H1 (cell line): ENCODE data around the gene TUBGCP2. TPM values are rescaled to one million over a fixed set of nuclear protein-coding genes. Genes with fewer than 3 reads are reported as not detected.

Experiments used
- CTCF ChIA-PET: fragments of 300-600 bp; sonication (Branson Sonifier 250); formaldehyde crosslinking; loops from one replicate; lab custom pipeline; 2021; ENCODE audit not compliant: partially characterized antibody; lab: Charles Lee
- POLR2A ChIA-PET: fragments of 300-600 bp; sonication (Branson Sonifier 250); formaldehyde crosslinking; loops from one replicate; lab custom pipeline; 2021; ENCODE audit warnings: inconsistent platforms; ENCODE audit not compliant: partially characterized antibody; lab: Charles Lee
- DNase-seq, 2 experiments: peaks; one replicate each; pipeline versions ENCODE4 v3.0.0 to v3.0.0-alpha.2; 2010 to 2022; ENCODE audit warnings: low spot score in 2 of 2, low read depth in 1 of 2, mixed read lengths in 1 of 2
- FAIRE-seq: peaks from 2 replicates; lab custom pipeline; 2011; peaks lifted over from hg19 to GRCh38; lab: Jason Lieb, UNC
- H2AFZ ChIP-seq: 2 replicates; pipeline ENCODE4 v1.8.1; 2012; ENCODE audit warnings: low read length, inconsistent platforms
- H2AK5ac ChIP-seq: 2 replicates; pipeline ENCODE4 v1.6.1; 2013; ENCODE audit warnings: low read depth, low read length
- H2BK120ac ChIP-seq: replicated peaks from 2 replicates; pipeline ENCODE3; 2013; ENCODE audit warnings: low read depth, low read length, inconsistent platforms
- H2BK12ac ChIP-seq: 2 replicates; pipeline ENCODE4 v1.6.1; 2013; ENCODE audit warnings: low read depth, low read length
- H2BK15ac ChIP-seq: 2 replicates; pipeline ENCODE4 v1.6.1; 2013; ENCODE audit warnings: low read length
- H2BK20ac ChIP-seq: 2 replicates; pipeline ENCODE4 v1.6.1; 2013; ENCODE audit warnings: low read length
- H2BK5ac ChIP-seq: 2 replicates; pipeline ENCODE4 v1.6.1; 2013; ENCODE audit warnings: low read depth, low read length
- H3K14ac ChIP-seq: 2 replicates; pipeline ENCODE4 v1.6.1; 2013; ENCODE audit warnings: inconsistent platforms; ENCODE audit not compliant: insufficient read length
- H3K18ac ChIP-seq: 2 replicates; pipeline ENCODE4 v1.6.1; 2013; ENCODE audit warnings: low read length; ENCODE audit errors: extremely low read depth
- H3K23ac ChIP-seq: 2 replicates; pipeline ENCODE4 v1.6.1; 2013; ENCODE audit warnings: inconsistent platforms; ENCODE audit not compliant: insufficient read length
- H3K23me2 ChIP-seq: 2 replicates; pipeline ENCODE4 v1.6.1; 2013; ENCODE audit warnings: low read depth, low read length
- H3K27ac ChIP-seq: 2 replicates; pipeline ENCODE4 v1.6.1; 2011; ENCODE audit warnings: low read depth, low read length, inconsistent platforms
- H3K27me3 ChIP-seq, 4 experiments: replicated peaks in 1 of 4; 1 replicate in 1 of 4; 2 replicates in 3 of 4; pipeline versions ENCODE4 v1.6.1 to v1.8.1; 2011 to 2013; ENCODE audit warnings: low read length in 3 of 4, mild to moderate bottlenecking in 3 of 4, inconsistent platforms in 2 of 4, mixed read lengths in 2 of 4, moderate library complexity in 1 of 4; ENCODE audit not compliant: control insufficient read depth in 3 of 4, insufficient read depth in 3 of 4; ENCODE audit errors: extremely low read depth in 1 of 4
- H3K36me3 ChIP-seq, 4 experiments: 2 replicates each; pipeline versions ENCODE4 v1.6.1 to v1.8.1; 2011 to 2013; ENCODE audit warnings: mild to moderate bottlenecking in 4 of 4, low read length in 3 of 4, moderate library complexity in 2 of 4, control low read depth in 1 of 4, inconsistent platforms in 1 of 4; ENCODE audit not compliant: insufficient read depth in 4 of 4, control insufficient read depth in 2 of 4
- H3K4ac ChIP-seq: replicated peaks from 2 replicates; pipeline ENCODE3; 2013; ENCODE audit warnings: low read length, low read depth, mixed read lengths, inconsistent platforms; ENCODE audit not compliant: insufficient read length
- H3K4me1 ChIP-seq, 4 experiments: replicated peaks in 1 of 4; 1 replicate in 1 of 4; 2 replicates in 3 of 4; pipeline versions ENCODE4 v1.6.1 to v1.8.1; 2011 to 2013; ENCODE audit warnings: low read length in 3 of 4, inconsistent platforms in 2 of 4, mixed read lengths in 1 of 4; ENCODE audit not compliant: insufficient read depth in 4 of 4, control insufficient read depth in 3 of 4
- H3K4me2 ChIP-seq, 2 experiments: 2 replicates each; pipeline versions ENCODE4 v1.6.1 to v1.8.1; 2011 to 2013; ENCODE audit warnings: low read depth in 2 of 2, low read length in 2 of 2, control low read depth in 1 of 2, inconsistent platforms in 1 of 2, mild to moderate bottlenecking in 1 of 2; ENCODE audit not compliant: insufficient read depth in 1 of 2
- H3K4me3 ChIP-seq, 4 experiments: fragments of 200-600, 300-600 bp in 1 of 4; sonication (generic), shearing (Covaris generic), sonication (Bioruptor Twin) in 1 of 4; 2 replicates each; pipeline versions ENCODE4 v1.5.1 to v1.8.1; 2011 to 2016; ENCODE audit warnings: low read length in 4 of 4, low read depth in 3 of 4, control low read depth in 2 of 4, inconsistent platforms in 2 of 4, mild to moderate bottlenecking in 2 of 4, mixed read lengths in 1 of 4, moderate library complexity in 1 of 4; ENCODE audit not compliant: insufficient read depth in 2 of 4; ENCODE audit errors: extremely low read depth in 1 of 4
- H3K56ac ChIP-seq: replicated peaks from 2 replicates; pipeline ENCODE3; 2013; ENCODE audit warnings: low read depth, mild to moderate bottlenecking, mixed read lengths, low read length, inconsistent platforms; ENCODE audit not compliant: insufficient read length
- H3K79me1 ChIP-seq: 2 replicates; pipeline ENCODE4 v1.6.1; 2013; ENCODE audit warnings: low read depth, low read length, control low read depth
- H3K79me2 ChIP-seq, 2 experiments: 2 replicates each; pipeline versions ENCODE4 v1.6.1 to v1.8.1; 2012 to 2013; ENCODE audit warnings: low read length in 2 of 2, mild to moderate bottlenecking in 2 of 2, inconsistent platforms in 1 of 2; ENCODE audit not compliant: insufficient read depth in 2 of 2, control insufficient read depth in 1 of 2
- H3K9ac ChIP-seq, 4 experiments: replicated peaks in 1 of 4; 1 replicate in 1 of 4; 2 replicates in 3 of 4; pipeline versions ENCODE4 v1.6.1 to v1.8.1; 2011 to 2013; ENCODE audit warnings: low read depth in 3 of 4, low read length in 3 of 4, control low read depth in 2 of 4, mild to moderate bottlenecking in 2 of 4, moderate library complexity in 2 of 4, inconsistent platforms in 1 of 4; ENCODE audit errors: extremely low read depth in 1 of 4
- H3K9me3 ChIP-seq, 2 experiments: 2 replicates each; pipeline versions ENCODE4 v1.6.1 to v1.8.1; 2012 to 2013; ENCODE audit warnings: mild to moderate bottlenecking in 2 of 2, moderate library complexity in 2 of 2, control low read depth in 1 of 2, inconsistent platforms in 1 of 2, low read depth in 1 of 2, low read length in 1 of 2, mixed read lengths in 1 of 2; ENCODE audit not compliant: insufficient read depth in 2 of 2
- H4K20me1 ChIP-seq, 2 experiments: replicated peaks in 1 of 2; 2 replicates each; pipeline versions ENCODE3 to v1.8.1; 2011 to 2013; ENCODE audit warnings: inconsistent platforms in 2 of 2, low read length in 2 of 2, mild to moderate bottlenecking in 1 of 2; ENCODE audit not compliant: insufficient read depth in 2 of 2, control insufficient read depth in 1 of 2
- H4K5ac ChIP-seq: 2 replicates; pipeline ENCODE4 v1.6.1; 2013; ENCODE audit warnings: low read length, low read depth, mixed read lengths, inconsistent platforms; ENCODE audit not compliant: insufficient read length
- H4K8ac ChIP-seq: 2 replicates; pipeline ENCODE4 v1.8.0; 2013; ENCODE audit warnings: mild to moderate bottlenecking, moderate library complexity, low read length, inconsistent platforms; ENCODE audit not compliant: insufficient read depth; ENCODE audit errors: extremely low read depth
- H4K91ac ChIP-seq: replicated peaks from 2 replicates; pipeline ENCODE3; 2013; ENCODE audit warnings: low read length, mixed read lengths, inconsistent platforms; ENCODE audit not compliant: insufficient read length
- CBX5 ChIP-seq: fragments of 300-800, 300-1000 bp; sonication (generic); IDR thresholded peaks from 2 replicates; pipeline ENCODE4 v1.7.1; 2016; ENCODE audit warnings: antibody characterized with exemption, low read length, low read depth
- CBX8 ChIP-seq: fragments of 300-800, 300-1000 bp; sonication (generic); IDR thresholded peaks from 2 replicates; pipeline ENCODE4 v1.7.1; 2016; ENCODE audit warnings: low read depth, low read length, borderline replicate concordance
- CREB1 ChIP-seq: IDR thresholded peaks from 2 replicates; pipeline ENCODE4 v1.6.1; 2012; ENCODE audit warnings: inconsistent platforms
- EP300 ChIP-seq, 2 experiments: IDR thresholded peaks; 1 replicate in 1 of 2; 2 replicates in 1 of 2; pipeline ENCODE4 v1.6.1; 2011 to 2012; ENCODE audit warnings: low read depth in 2 of 2, low read length in 2 of 2, mild to moderate bottlenecking in 2 of 2, borderline replicate concordance in 1 of 2, inconsistent platforms in 1 of 2, moderate library complexity in 1 of 2
- MAFK ChIP-seq: IDR thresholded peaks from 2 replicates; pipeline ENCODE4 v1.6.1; 2012; ENCODE audit warnings: low read depth, mild to moderate bottlenecking, improper control_type of control experiment, low read length
- POU5F1 ChIP-seq: IDR thresholded peaks from 2 replicates; pipeline ENCODE4 v1.6.1; 2011; ENCODE audit warnings: low read depth, mild to moderate bottlenecking, low read length, moderate library complexity
- RBBP5 ChIP-seq: IDR thresholded peaks from 2 replicates; pipeline ENCODE4 v1.7.1; 2012; ENCODE audit warnings: low read depth, mild to moderate bottlenecking, inconsistent platforms, low read length, moderate library complexity, borderline replicate concordance
- SP1 ChIP-seq: IDR thresholded peaks from 2 replicates; pipeline ENCODE4 v1.6.1; 2011; ENCODE audit warnings: low read depth, low read length
- TEAD4 ChIP-seq: IDR thresholded peaks from 2 replicates; pipeline ENCODE4 v1.6.1; 2012; ENCODE audit warnings: low read depth, low read length, inconsistent platforms, mixed read lengths
- YY1 ChIP-seq: IDR thresholded peaks from 2 replicates; pipeline ENCODE4 v1.6.1; 2011; ENCODE audit warnings: low read depth, mild to moderate bottlenecking, low read length
- WGBS, 2 experiments: shearing (Covaris generic) in 1 of 2; methylation state at CpG; one replicate each; pipeline versions ENCODE4 v1.1.6 to v1.1.7; 2013 to 2015; ENCODE audit warnings: low lambda C conversion rate in 2 of 2, mixed read lengths in 2 of 2, inconsistent platforms in 1 of 2, low coverage in 1 of 2, missing lambda C conversion rate in 1 of 2; ENCODE audit not compliant: insufficient replicate concordance in 2 of 2, insufficient coverage in 1 of 2, insufficient read length in 1 of 2; ENCODE audit errors: extremely low coverage in 1 of 2, missing lambda C conversion rate in 1 of 2; 5-methylcytosine and 5-hydroxymethylcytosine counted together
- polyA plus RNA-seq, 7 experiments: library from polyadenylated mRNA; depleted of rRNA in 3 of 7; stranded (reverse) in 5 of 7; unstranded in 2 of 7; fragments of >200 nt in 5 of 7; fragments of 200-250 nt in 2 of 7; gene quantifications; 1 replicate in 5 of 7; 2 replicates in 1 of 7; 4 replicates in 1 of 7; pipeline versions ENCODE4 v1.2.1 to v1.2.3, GENCODE V29; 2011 to 2013; ENCODE audit warnings: missing spikeins in 2 of 7, mixed read lengths in 2 of 7
- total RNA-seq: library from RNA; stranded (reverse); fragmentation: NEBNext Ultra II Directional; extraction: Animal tissue kit (Norgen Biotek cat#: 25700); gene quantifications from 2 replicates; pipeline ENCODE4 v1.2.1, GENCODE V29; 2021

The TUBGCP2 gene
- total and polyA plus RNA-seq, 2 of the 8 experiments (the other 6 are each of a cell fraction or from before 2014, with no cell fraction given), result 34.9 to 51.9 TPM

DNA sequence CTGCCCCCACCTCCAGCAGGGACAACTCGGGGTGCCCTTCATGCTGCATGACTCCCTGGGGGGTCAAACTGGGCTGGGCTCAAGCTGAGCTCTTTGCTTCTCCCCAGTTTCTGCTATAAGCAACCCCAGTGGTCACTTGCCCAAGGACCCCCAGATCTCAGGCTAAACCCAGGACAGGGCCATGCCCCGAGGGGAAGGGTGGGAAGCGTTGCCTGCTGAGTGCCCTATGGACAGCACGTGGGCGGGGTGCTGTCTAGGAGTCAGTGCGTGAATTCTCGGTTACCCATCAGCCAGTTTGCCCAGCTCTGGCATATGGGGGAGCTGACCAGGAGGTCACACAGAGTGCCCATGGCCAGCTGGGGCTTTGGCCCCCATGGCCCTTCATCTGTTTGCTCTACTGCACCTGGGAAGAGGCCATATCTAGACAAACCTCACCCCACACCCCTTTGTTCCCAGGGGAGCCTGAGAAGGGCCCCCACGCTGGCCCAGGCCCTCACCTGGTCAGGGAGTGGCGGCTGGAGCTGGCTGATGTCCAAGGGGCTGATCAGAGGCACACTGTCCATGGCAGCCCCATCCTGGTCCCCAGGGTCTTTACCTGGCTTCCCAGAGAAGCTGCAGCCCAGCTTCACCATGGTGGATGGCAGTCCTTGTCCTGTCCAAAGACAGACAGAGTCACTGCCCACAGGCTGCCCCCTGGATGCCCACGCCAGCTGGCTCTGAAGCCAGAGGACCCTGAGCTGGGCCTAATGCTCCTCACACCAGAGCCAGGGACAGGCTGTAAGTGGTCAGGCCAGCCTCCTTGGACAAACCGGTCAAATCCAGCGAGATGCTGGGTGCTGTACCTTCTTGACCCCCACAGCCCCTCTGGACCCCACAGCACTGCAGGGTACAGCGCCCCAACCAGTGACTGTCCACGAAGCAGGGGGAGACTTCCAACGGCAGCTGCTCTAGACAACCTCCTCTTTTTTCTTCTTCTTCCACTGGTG is 20.0 kb upstream of the TUBGCP2 start:
- Histone ChIP-seq H3K9ac (no peak overlapping the region; a peak in 1 of 7 replicates), H2BK5ac (no peak overlapping the region), H3K79me2 (no peaks in the 10 kb centered on the region), H3K4me3 (no peak overlapping the region), H3K4me1 (peaks cover 0 to 27% (median 6%) of the 10 kb centered on the region in 4 experiments; a peak in 6 of 7 replicates), H4K8ac (no peak overlapping the region; the same call in 1 of the 2 replicates), H3K14ac (no peak overlapping the region), H2AK5ac (no peak overlapping the region), H3K18ac (no peak overlapping the region), H3K27ac (no peak overlapping the region), H3K4me2 (peak overlapping the region in 1 of 2 experiments; percentile 20; a peak in 1 of 4 replicates), H4K5ac (no peak overlapping the region), H2BK12ac (peak overlapping the region; percentile 94; the same call in 1 of the 2 replicates), H3K56ac (no peak overlapping the region), H3K23me2 (peaks cover 6% of the 10 kb centered on the region; the same call in 1 of the 2 replicates), H3K4ac (no peak overlapping the region), H3K9me3 (peaks cover 0 to 5% of the 10 kb centered on the region in 2 experiments; a peak in 1 of 4 replicates), H3K36me3 (no peaks in the 10 kb centered on the region), H3K27me3 (peaks cover 19 to 73% (median 61%) of the 10 kb centered on the region in 4 experiments), H3K79me1 (no peaks in the 10 kb centered on the region), H2AFZ (no peak overlapping the region), H4K91ac (peak overlapping the region; percentile 40), H2BK120ac (no peak overlapping the region), H2BK15ac (0 out of 2 replicates have a peak overlapping the region, but pooled peaks have one; percentile 92), H4K20me1 (peaks cover 0 to 2% of the 10 kb centered on the region in 2 experiments), H2BK20ac (0 out of 2 replicates have a peak overlapping the region, but pooled peaks have one; percentile 8), H3K23ac (no peak overlapping the region)
- ChIA-PET POLR2A (interaction anchor here (0.7 to 4.3 kb wide), 6 partner anchors 15 to 30 kb away, joined by 3 to 24 read pairs (median 8); partner anchors contain the start of genes FUOM and PRAP1), CTCF (interaction anchor here (0.5 to 5.3 kb wide), 28 partner anchors 8 to 173 kb away, joined by 3 to 57 read pairs (median 4); partner anchors contain the start of genes CALY, FUOM and PRAP1)
- FAIRE-seq (no peak), DNase-seq (no peak)
- 92% methylated on average over 15 of the region's 15 CpGs; no CpG with 5 or more reads in 1 of the 2 experiments for WGBS, 2 experiments
- TF ChIP-seq RBBP5, result no peak
- TF ChIP-seq MAFK, result no peak
- no peak for TF ChIP-seq EP300 (IDR thresholded peaks at IDR 0.05; ENCODE audit: borderline replicate concordance in 1 of 2, low read depth in 2 of 2, low read length in 2 of 2)
- TF ChIP-seq CREB1, result no peak
- TF ChIP-seq CBX8, result no peak
- TF ChIP-seq SP1, result no peak
- TF ChIP-seq TEAD4, result no peak
- TF ChIP-seq YY1, result no peak
- TF ChIP-seq POU5F1, result no peak
- TF ChIP-seq CBX5, result no peak
